ENCODE results near the gene RXYLT1.

GRCh38 chr12:63811755-63812154 is 32.0 kb downstream of the RXYLT1 start:
- TF ChIP-seq CTCF (IDR thresholded peaks at IDR 0.05; ENCODE audit: low read depth, low read length) (no peak), MYC (IDR thresholded peaks at IDR 0.05; ENCODE audit: low read depth, low read length) (no peak)

Measured in NB4 (cell line).